T-helper 9 cell (primary cell): ENCODE results near the gene MVB12B.
A peak's percentile ranks its signal among the peaks of the same experiment; 100 is the strongest.

Source experiments
- DNase-seq: peaks from one replicate; pipeline ENCODE4 v3.0.0-alpha.2; 2020

The MVB12B gene

GRCh38 chr9:126508928-126509327 lies 182.3 kb downstream of the MVB12B start:
- DNase-seq, result no peak

- no peak for DNase-seq
Measured at GRCh38 chr9:126509718-126510117, 183.1 kb downstream of the MVB12B start.

GRCh38 chr9:126510564-126510963 lies 183.9 kb downstream of the MVB12B start:
- DNase-seq, result no peak

GRCh38 chr9:126511411-126511810 lies 184.8 kb downstream of the MVB12B start:
- DNase-seq, result no peak

GRCh38 chr9:126513159-126514036 lies 186.8 kb downstream of the MVB12B start:
- no peak for DNase-seq

- DNase-seq, result peak; percentile 58
Measured at GRCh38 chr9:126514037-126514821, 187.6 kb downstream of the MVB12B start.

- no peak for DNase-seq
Measured at GRCh38 chr9:126515001-126515872, 188.6 kb downstream of the MVB12B start.

GRCh38 chr9:126515873-126516505 lies 189.4 kb downstream of the MVB12B start:
- DNase-seq, result no peak

GRCh38 chr9:126516561-126516935 lies 189.9 kb downstream of the MVB12B start:
- no peak for DNase-seq

GRCh38 chr9:126516936-126517832 lies 190.6 kb downstream of the MVB12B start:
- DNase-seq, result peak; percentile 22

- no peak for DNase-seq
Measured at GRCh38 chr9:126517833-126518356, 191.3 kb downstream of the MVB12B start.

- DNase-seq, result no peak
Measured at GRCh38 chr9:126518763-126519162, 192.1 kb downstream of the MVB12B start.

GRCh38 chr9:126519660-126520420 lies 193.2 kb downstream of the MVB12B start:
- no peak for DNase-seq

- no peak for DNase-seq
Measured at GRCh38 chr9:126520453-126520852, 193.8 kb downstream of the MVB12B start.

GRCh38 chr9:126521089-126521488 lies 194.5 kb downstream of the MVB12B start:
- DNase-seq, result no peak

- DNase-seq, result no peak
Measured at GRCh38 chr9:126521551-126521950, 194.9 kb downstream of the MVB12B start.

GRCh38 chr9:126521976-126522590 lies 195.5 kb downstream of the MVB12B start:
- no peak for DNase-seq

GRCh38 chr9:126522612-126523356 lies 196.2 kb downstream of the MVB12B start:
- no peak for DNase-seq

GRCh38 chr9:126523611-126524111 lies 197.0 kb downstream of the MVB12B start:
- DNase-seq, result no peak
